HG03039 (cell line): ENCODE results near the gene ANKRD27.
"Not testable (repeated sequence)": the region's sequence is repeated elsewhere in the genome, so short reads cannot be mapped to it uniquely, and the experiment has no call there.

Experiments
- ATAC-seq: cut with Tn5 transposase; IDR thresholded peaks from one replicate; pipeline ENCODE4 v1.9.1; 2021; ENCODE audit warnings: mild to moderate bottlenecking, moderate library complexity; ENCODE audit not compliant: unreplicated experiment

Gene ANKRD27

DNA sequence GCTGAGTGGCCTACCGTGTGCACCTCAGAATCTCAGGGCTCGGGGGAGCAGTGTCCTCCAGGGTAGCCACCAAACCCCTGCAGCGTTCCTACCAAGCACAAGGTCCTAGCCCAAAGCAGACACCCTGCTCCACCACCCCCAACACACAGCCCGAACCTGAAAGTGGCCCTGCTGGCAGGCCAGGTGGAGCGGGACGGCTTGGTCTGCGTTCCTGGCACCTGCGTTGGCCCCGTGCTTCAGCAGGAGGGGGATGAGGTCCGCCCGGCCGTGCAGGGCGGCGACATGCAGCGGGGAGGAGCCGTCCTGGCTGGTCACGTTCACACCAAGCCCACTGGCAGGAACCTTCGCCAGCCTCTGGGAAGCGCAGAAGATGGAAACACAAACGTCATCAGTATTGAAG, 67.5 kb downstream of the ANKRD27 start:
- no peak for ATAC-seq

- ATAC-seq, result no peak
Observed at GRCh38 chr19:32606289-32606688, 68.7 kb downstream of the ANKRD27 start.

- ATAC-seq, result no peak
Observed at GRCh38 chr19:32605544-32605943, 69.4 kb downstream of the ANKRD27 start.

GRCh38 chr19:32603961-32604360, 71.0 kb downstream of the ANKRD27 start:
- ATAC-seq, result no peak

- no peak for ATAC-seq
Observed at GRCh38 chr19:32599736-32600157, 75.2 kb downstream of the ANKRD27 start.

DNA sequence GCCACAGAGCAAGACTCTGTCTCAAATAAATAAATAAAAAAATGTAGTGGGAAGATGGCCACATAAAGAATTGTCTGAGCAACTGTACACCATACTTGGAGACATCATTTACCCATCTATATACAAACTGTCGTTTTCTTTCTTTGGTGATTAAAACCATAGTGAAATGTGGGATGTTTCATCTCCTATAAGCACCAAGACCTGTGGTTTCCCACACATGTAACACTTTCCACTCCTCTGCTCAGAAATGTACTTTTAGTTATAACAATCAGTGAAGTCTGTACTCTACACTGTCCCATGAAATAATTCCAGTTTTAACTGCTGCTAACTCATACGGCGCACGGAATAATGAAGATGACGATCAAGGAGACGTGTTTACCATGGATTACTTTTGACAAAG, 75.7 kb downstream of the ANKRD27 start:
- no peak for ATAC-seq

DNA sequence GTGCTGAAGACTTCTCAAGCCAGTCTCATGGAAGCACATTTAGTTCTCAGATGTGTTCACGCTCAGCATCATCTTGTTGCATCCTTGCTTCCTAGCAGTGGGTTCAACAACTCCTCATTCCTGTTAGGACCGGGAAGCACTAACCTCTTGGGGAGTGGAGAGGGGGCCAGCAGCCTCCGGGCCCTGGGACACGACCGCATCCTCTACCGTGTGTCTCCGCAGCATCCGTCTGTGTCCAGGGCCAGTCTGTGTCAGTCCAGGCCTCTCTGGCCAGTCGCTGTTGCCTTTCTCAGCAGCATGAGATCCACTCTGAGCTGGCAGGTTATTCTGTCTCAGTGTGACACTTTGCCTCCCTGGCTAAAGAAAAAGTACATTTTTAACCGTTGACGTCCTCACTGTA, 77.0 kb downstream of the ANKRD27 start:
- no peak for ATAC-seq

DNA sequence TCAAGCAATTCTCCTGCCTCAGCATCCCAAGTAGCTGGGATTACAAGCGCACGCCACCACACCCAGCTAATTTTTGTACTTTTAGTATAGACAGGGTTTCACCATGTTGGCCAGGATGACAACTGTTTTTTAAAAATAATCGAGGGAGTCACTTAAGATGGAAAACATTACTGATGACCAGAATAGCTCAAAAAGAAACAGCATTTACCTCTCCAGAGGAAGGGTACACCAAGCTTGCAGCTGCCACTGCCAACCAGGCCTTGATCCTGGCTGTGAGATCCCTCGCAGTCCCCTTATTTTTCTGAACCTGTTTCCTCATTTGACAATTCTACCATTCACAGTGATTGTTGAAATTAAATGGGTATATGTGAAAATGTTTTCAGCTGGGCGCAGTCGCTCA, 79.5 kb downstream of the ANKRD27 start:
- no peak for ATAC-seq

DNA sequence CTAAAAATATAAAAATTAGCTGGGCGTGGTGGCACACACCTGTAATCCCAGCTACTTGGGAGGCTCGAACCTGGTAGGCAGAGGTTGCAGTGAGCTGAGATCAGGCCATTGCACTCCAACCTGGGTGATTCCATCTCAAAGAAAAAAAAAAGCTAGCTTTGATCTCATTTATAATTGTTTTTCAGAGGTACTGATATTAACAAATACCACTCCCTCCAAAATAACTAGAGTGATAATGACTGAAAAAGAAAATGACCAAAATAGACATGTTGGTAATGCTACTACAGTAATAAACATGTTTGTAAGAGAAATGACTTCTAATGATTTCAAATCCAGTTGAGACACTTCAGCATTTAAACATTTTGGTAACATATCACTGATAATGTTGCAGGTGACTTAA, 81.0 kb downstream of the ANKRD27 start:
- no peak for ATAC-seq

DNA sequence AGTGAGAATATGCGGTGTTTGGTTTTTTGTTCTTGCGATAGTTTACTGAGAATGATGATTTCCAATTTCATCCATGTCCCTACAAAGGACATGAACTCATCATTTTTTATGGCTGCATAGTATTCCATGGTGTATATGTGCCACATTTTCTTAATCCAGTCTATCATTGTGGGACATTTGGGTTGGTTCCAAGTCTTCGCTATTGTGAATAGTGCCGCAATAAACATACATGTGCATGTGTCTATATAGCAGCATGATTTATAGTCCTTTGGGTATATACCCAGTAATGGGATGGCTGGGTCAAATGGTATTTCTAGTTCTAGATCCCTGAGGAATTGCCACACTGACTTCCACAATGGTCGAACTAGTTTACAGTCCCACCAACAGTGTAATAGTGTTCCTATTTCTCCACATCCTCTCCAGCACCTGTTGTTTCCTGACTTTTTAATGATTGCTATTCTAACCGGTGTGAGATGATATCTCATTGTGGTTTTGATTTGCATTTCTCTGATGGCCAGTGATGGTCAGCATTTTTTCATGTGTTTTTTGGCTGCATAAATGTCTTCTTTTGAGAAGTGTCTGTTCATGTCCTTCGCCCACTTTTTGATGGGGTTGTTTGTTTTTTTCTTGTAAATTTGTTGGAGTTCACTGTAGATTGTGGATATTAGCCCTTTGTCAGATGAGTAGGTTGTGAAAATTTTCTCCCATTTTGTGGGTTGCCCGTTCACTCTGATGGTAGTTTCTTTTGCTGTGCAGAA, 87.1 kb downstream of the ANKRD27 start:
- not testable (repeated sequence) for ATAC-seq

DNA sequence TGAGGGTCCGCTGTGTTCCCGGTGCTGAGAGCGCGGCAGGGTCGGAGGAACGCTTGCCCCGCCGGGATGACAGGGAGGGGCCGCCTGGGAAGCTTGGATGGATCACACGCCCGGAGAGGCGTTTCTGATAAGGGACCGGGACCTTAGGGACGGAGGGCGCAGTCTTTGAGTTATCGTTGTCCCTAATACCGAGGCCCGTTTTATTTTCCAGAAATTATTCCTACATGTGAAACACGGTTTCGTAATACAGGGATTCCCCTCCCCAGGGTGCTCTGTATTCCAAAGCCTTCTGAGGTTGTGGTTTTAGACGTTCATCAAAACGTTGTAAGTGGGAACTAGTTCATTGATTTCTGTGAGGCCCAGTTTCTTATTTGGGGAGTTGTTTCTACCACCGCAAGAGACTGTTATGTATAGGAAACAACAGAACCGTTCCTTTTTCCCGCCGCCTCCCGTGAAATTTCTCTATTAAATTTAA, 93.2 kb downstream of the ANKRD27 start:
- ATAC-seq, result peak; percentile 11

- ATAC-seq, result peak; percentile 87
Observed at GRCh38 chr19:32580901-32581704, 93.9 kb downstream of the ANKRD27 start, which contains the start of gene PDCD5. Gene PDCD5, plus strand, starts transcription at chr19:32581190. Its CDS starts 72 bp downstream, at chr19:32581262.

GRCh38 chr19:32580353-32580900, 94.6 kb downstream of the ANKRD27 start:
- ATAC-seq, result peak; percentile 24

- no peak for ATAC-seq
Observed at GRCh38 chr19:32576790-32577189, 98.2 kb downstream of the ANKRD27 start.

- no peak for ATAC-seq
Observed at GRCh38 chr19:32573492-32573794, 101.5 kb downstream of the ANKRD27 start.

GRCh38 chr19:32572700-32573491, 102.1 kb downstream of the ANKRD27 start:
- not testable (repeated sequence) for ATAC-seq

DNA sequence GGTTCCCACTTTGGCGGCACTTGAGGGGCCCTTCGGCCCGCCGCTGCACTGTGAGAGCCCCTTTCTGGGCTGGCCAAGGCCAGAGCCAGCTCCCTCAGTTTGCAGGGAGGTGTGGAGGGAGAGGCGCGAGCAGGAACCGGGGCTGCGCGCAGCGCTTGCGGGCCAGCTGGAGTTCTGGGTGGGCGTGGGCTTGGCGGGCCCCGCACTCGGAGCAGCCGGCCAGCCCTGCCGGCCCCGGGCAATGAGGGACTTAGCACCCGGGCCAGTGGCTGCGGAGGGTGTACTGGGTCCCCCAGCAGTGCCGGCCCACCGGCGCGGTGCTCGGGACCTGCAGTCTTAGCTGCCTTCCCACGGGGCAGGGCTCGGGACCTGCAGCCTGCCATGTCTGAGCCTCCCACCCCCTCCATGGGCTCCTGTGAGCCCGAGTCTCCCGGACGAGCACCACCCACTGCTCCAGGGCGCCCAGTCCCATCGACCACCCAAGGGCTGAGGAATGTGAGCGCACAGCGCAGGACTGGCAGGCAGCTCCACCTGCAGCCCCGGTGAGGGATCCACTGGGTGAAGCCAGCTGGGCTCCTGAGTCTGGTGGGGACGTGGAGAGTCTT, 103.4 kb downstream of the ANKRD27 start:
- ATAC-seq, result not testable (repeated sequence)

GRCh38 chr19:32570081-32570785, 104.7 kb downstream of the ANKRD27 start:
- no peak for ATAC-seq

GRCh38 chr19:32567486-32567885, 107.5 kb downstream of the ANKRD27 start:
- ATAC-seq, result no peak

DNA sequence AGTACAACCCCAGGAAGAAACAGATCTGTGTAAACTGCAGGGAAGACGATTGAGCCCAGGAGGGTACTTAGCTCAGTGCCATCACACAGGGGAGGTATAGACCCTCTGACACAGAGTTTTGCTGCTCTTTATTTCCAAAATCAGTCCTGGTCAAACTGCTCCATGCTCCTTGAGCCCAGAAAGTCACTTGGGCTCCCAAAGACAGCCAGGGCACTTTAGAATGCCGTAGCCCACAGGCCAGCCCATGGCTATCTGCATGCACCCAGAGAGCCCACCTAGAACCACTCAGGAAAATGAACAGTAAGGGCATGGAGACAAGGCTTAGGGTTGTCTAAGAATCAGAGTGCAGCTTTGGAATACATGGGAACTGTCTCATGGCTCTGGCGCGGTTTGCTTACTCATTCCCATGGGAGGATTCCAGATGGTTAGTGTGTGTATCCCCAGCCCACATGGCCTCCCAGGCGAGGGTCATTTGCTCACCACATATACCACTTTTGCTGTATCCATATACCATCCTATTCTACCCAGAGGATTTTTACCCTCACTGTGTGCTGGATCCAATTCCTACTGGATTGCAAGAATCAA, 108.6 kb downstream of the ANKRD27 start:
- ATAC-seq, result no peak
